ENCODE measurements around the gene THRAP3.
A peak's percentile ranks its signal among the peaks of the same experiment; 100 is the strongest.

The THRAP3 gene

DNA sequence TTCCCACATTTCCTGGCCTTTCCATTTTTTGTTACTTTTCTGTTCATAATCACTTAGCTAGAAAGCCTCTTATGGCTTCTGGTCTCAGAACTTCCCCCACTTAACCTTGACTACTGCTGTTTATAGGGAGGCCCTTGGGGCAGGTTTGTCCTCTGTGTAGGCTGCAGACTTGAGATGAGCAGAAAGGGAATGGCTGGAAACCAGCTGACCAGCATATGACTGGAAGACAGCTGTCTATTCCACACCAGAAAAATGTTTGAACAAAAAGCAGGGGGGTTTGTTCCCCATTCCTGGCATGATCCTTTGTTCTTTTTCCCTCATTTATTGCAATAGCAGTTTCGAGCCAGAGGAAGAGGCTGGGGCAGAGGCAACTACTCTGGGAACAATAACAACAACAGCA is 77.0 kb downstream of the THRAP3 start:
- DNase-seq (ENCODE audit: low read depth) = no peak

DNA sequence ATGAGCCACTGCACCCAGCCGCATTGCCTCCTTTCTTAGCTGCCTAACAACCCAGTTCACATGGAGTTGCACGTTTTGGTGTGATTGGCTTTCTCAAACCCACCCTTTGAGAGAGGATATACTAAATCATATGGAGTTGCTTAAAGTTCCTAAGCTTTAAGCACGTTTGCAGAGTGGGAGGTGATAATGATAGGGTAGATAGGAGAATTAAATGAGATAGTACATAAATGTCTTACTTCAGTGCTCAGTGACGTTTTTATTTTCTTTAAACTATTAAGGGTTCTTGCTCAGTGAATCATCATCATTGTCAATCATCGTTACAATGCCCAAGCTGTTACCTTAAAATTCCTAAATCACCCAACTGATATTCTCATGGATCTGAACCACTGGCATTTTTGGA is 79.0 kb downstream of the THRAP3 start:
- no peak for DNase-seq (ENCODE audit: low read depth)

- no peak for DNase-seq (ENCODE audit: low read depth)
These were observed 79.6 kb downstream of the THRAP3 start for GRCh38 chr1:36303650-36304360.

DNA sequence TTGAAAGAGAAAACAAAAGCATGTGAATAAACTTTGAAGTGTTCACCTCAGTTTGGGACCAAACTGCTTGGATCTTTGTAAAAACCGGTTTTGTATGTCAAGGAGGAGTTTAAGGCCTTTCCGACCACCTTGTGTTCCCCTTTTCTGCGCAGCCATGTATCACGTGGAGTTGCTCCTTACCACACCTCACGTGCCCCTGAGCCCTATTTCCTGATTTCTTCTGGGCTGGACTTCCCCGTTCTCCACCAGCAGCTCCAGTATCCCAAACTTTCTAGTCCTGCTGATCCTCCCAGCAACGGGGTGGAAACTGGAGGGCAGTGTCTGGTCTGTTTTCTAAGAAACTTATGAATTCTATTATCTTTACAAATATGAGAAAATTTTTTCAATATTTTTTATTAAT is 80.3 kb downstream of the THRAP3 start:
- DNase-seq (ENCODE audit: low read depth) = no peak

- DNase-seq (ENCODE audit: low read depth) = no peak
These were observed 81.0 kb downstream of the THRAP3 start for GRCh38 chr1:36304970-36305914.

DNA sequence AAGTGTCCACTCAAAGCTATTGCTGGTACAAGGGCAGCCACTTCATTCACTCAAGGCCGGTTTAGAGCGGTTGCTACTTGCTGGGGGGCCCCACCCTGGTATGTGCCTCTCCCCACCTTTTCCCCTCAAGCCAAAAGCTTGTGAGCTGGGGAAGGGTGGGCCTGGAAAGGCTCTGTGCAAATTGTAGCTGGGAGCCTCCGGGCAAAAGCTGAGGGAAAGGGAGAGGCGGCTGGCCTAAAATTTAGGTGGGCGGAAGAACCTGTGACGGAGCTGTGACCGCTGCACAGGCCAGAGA is 81.6 kb downstream of the THRAP3 start:
- no peak for DNase-seq (ENCODE audit: low read depth)

DNA sequence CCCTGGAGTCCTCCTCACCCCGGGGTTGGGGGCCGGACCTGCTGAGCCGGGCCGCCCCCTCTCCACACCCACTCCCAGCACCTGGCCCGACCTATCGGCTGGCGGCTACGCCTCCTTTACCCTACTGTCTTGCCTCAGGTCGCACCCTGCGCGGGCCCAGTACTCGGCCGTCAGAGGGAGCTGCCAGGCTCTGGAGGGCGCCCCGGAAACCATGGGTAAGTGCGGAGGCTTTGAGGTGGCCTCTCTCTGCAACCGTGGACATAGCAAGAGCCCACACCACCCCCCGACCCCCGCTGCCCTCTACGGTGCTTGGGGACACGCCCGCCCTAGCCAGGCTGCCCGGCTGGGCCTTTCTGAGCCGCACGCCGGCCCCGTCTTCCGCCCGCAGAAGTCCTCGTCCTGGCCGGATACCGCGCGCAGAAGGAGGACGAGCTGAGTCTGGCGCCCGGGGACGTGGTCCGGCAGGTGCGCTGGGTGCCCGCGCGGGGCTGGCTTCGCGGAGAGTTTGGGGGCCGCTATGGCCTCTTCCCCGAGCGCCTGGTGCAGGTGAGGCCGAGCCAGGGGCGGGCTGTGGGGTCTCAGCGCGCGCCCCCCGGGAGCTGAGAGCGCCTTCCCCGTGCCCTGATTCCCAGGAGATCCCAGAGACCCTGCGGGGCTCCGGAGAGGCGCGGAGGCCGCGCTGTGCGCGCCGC is 82.1 kb downstream of the THRAP3 start, which contains the start of gene SH3D21:
Gene SH3D21 (plus strand): TSS at position 159 of the 692 bp plus-strand sequence. CDS start 53 bp downstream, at position 212.
- no peak for DNase-seq (ENCODE audit: low read depth)

GRCh38 chr1:36306902-36307456 is 82.7 kb downstream of the THRAP3 start:
- DNase-seq (ENCODE audit: low read depth) = peak; percentile 81

DNA sequence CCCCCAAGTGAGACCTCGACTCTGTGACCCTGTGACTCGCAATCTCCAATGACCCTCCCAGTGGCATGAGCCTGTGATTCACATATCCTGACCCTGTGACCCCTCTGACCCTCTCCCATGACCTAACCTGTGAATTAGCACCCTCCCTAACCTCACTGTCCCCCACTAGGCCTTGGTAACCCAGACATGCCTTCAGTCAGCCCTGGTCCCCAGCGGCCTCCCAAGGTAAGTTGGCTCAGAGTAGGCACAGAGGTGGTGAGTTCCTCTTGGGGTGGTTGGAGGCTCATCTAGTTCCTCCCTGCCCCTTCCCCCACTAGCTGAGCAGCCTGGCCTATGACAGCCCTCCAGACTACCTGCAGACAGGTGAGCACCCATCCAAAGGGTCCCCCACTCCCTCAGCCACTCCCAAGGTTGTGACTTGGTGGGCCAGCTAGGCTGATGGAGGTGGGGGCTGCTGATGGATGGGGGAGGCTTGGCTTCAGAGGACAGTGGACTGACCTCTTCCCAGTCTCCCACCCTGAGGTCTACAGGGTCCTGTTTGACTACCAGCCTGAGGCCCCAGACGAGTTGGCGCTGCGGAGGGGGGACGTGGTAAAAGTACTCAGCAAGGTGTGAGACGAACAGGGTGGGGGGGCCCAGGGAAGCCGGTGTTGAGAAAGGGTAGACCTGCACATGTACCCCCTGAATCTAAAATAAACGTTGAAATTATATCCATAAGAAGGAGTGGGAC is 83.5 kb downstream of the THRAP3 start:
- DNase-seq (ENCODE audit: low read depth) = no peak

GRCh38 chr1:36309397-36309796 is 85.2 kb downstream of the THRAP3 start:
- DNase-seq (ENCODE audit: low read depth) = no peak

DNA sequence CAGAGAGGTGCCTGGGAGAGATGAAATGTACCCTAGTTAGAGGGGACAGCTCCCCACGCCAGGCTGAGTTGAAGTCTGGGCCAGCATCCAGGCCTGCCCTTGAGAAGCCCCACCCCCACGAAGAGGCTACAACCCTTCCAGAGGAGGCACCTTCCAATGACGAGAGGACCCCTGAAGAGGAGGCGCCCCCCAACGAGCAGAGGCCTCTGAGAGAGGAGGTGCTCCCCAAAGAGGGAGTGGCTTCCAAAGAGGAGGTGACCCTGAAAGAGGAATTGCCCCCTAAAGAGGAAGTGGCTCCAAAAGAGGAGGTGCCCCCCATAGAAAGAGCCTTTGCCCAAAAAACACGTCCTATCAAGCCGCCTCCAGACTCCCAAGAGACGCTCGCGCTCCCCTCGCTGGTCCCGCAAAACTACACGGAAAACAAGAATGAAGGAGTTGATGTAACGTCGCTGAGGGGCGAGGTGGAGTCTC is 96.1 kb downstream of the THRAP3 start:
- no peak for DNase-seq (ENCODE audit: low read depth)

DNA sequence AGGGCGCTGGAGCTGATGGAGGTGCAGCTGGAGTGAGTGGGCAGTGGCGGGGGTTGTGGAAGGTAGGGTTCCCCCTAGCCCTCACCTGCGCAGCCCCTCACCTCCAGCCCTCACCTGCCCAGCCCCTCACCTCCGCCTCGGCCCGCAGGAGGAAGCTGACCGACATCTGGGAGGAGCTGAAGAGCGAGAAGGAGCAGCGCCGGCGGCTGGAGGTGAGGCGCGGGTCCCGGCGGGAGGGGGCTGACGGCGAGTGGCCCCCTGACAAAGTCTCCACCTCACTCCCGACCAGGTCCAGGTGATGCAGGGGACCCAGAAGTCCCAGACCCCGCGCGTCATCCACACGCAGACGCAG is 96.5 kb downstream of the THRAP3 start:
- no peak for DNase-seq (ENCODE audit: low read depth)

DNA sequence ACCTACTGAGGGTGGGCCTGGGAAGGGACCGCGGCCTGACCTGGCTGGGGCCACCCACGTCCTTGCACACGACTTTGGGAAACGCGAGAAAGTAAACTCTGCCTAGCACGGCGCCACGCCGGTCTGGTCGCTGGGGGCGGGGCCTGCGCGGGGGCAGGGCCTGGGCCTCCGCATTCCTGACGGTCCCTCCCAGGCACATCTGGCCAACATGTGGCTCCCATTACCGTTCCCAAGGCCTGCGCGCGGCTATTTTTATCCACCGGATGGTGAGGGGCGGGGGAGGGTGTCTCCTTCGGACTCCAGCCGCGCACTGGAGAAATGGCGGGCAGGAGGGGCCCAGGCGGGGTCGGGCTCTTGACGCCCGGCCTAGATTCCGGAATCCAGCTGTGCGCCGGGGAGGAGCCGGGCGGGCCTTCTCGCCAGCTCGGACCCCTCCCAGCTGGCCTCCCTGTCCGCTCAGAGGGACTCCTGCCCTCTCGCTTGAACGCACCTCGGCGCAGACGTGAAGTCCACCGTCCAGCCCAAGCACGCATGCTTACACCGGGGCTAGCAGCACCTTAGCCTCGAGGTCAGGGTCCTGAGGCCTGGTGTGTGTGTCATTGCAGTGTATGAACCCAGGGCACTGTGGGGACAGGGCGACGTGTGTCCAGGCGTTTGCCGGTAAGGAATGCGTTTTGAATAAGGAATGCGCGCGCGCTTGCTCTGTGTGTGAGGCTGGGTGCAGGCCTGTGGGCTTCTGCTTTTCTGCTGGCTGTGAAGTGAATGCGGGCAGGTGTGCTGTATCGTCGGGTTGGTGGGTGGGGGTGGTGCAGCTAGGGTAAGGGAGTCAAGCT is 97.1 kb downstream of the THRAP3 start:
- DNase-seq (ENCODE audit: low read depth) = no peak

DNA sequence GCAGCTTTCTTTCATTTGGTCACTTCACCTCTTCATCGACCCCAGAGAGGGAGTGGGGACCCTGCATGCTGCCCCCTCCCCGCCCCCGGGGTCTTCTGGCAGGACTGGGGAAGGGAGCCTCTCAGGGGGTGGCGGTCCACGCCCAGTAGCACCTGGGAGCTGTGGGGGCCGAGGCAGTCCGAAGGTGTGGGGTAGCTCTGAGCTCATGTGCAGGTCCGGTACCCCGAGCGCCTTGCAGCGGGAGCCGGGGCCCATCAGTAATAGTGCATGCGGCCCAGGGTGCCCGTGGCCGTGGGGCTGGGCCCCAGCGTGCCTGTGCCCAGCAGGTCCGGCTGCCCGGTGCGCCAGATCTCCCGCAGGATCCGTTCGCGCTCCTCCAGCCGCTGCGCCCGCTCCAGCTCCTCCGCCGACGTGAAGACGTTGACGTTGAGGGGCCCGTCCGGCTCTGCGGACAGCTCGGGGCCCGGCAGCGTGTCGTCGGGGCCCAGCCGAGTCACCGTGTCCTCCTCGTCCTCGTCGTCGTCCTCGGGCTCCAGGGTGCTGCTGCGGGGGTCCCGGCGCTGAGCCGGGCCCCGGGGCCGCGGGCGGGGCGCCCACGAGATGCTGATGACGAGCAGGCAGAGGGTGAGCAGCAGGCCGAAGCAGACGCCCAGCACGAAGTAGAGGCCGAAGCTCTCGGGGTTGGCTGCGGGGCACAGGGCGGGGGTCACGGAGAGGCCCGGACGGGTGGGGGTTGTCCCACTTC is 98.0 kb downstream of the THRAP3 start:
- DNase-seq (ENCODE audit: low read depth) = no peak

DNA sequence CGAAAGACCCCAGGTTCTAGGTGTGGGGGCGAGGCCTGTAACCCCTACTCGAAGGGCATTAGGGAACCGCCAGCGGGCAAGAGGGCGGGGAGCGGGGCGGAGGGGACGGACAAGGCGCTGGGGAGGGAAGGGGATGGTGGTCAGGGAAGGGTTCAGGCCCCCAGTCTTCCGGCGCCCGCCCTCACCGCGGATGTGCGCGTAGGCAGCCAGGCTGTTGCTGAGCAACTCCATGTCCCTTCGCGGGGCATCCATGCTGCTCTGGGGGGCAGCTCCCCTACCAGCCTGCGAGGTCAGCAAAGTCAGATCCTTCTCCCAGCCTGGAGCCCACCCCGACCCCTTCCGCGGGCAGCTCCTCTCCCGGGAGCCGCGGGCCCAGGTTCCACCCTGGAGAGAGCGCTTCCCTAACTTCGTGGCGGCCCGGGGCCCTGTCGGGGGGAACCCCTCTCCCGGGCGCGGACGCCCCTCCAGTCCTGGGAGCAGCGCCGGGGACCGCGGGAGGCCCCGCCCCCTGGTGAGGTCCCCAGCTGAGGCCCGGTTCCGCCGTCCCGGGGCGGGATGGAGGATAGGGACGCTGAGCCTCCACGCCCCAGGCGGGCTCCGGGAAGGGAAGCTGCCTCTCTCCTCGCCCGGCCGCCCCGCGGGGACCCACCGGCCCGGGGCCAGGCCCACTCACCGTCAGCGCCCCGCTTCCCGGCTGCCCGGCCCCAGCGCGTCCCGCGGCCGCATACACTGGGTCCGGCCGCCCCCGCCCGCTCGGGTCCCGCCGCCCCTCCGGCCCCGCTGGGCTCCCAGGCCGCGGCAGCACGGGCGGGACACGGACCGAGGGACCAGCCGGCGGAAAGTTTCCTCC is 98.8 kb downstream of the THRAP3 start:
- no peak for DNase-seq (ENCODE audit: low read depth)

GRCh38 chr1:36323636-36324352 is 99.6 kb downstream of the THRAP3 start, which contains the start of gene EVA1B:
TSS of gene EVA1B (minus strand) at chr1:36323645. CDS start at chr1:36323037, 608 bp downstream.
- DNase-seq (ENCODE audit: low read depth) = no peak

GRCh38 chr1:36324353-36324703 is 100.1 kb downstream of the THRAP3 start:
- no peak for DNase-seq (ENCODE audit: low read depth)

- no peak for DNase-seq (ENCODE audit: low read depth)
These were observed 102.3 kb downstream of the THRAP3 start for GRCh38 chr1:36326499-36326898.
